ENCODE measurements around the gene VLDLR.

VLDLR gene

GRCh38 chr9:2622461-2623287 is 1.1 kb downstream of the VLDLR start:
- no peak for DNase-seq (ENCODE audit: low read depth)

GRCh38 chr9:2623288-2624050 is 1.9 kb downstream of the VLDLR start:
- DNase-seq (ENCODE audit: low read depth): no peak

- DNase-seq (ENCODE audit: low read depth): no peak
These were observed 2.6 kb downstream of the VLDLR start for GRCh38 chr9:2624051-2624682.

GRCh38 chr9:2625427-2625826 is 3.8 kb downstream of the VLDLR start:
- no peak for DNase-seq (ENCODE audit: low read depth)

- no peak for DNase-seq (ENCODE audit: low read depth)
These were observed 7.3 kb downstream of the VLDLR start for GRCh38 chr9:2628919-2629318.

- no peak for DNase-seq (ENCODE audit: low read depth)
These were observed 8.6 kb downstream of the VLDLR start for GRCh38 chr9:2630158-2630557.

GRCh38 chr9:2631263-2631662 is 9.7 kb downstream of the VLDLR start:
- DNase-seq (ENCODE audit: low read depth): no peak

- DNase-seq (ENCODE audit: low read depth): no peak
These were observed 12.6 kb downstream of the VLDLR start for GRCh38 chr9:2634153-2634552.

GRCh38 chr9:2634818-2635217 is 13.2 kb downstream of the VLDLR start:
- DNase-seq (ENCODE audit: low read depth): no peak

- no peak for DNase-seq (ENCODE audit: low read depth)
These were observed 14.3 kb downstream of the VLDLR start for GRCh38 chr9:2635922-2636321.

GRCh38 chr9:2637390-2637789 is 15.8 kb downstream of the VLDLR start:
- no peak for DNase-seq (ENCODE audit: low read depth)

GRCh38 chr9:2638871-2639673 is 17.5 kb downstream of the VLDLR start:
- no peak for DNase-seq (ENCODE audit: low read depth)

GRCh38 chr9:2639786-2640185 is 18.2 kb downstream of the VLDLR start:
- DNase-seq (ENCODE audit: low read depth): no peak

GRCh38 chr9:2640570-2640969 is 19.0 kb downstream of the VLDLR start:
- no peak for DNase-seq (ENCODE audit: low read depth)

GRCh38 chr9:2641033-2641432 is 19.4 kb downstream of the VLDLR start:
- DNase-seq (ENCODE audit: low read depth): no peak

- DNase-seq (ENCODE audit: low read depth): no peak
These were observed 20.5 kb downstream of the VLDLR start for GRCh38 chr9:2642068-2642467.

GRCh38 chr9:2645569-2645968 is 24.0 kb downstream of the VLDLR start:
- DNase-seq (ENCODE audit: low read depth): no peak

GRCh38 chr9:2655411-2655901 is 33.9 kb downstream of the VLDLR start:
- no peak for DNase-seq (ENCODE audit: low read depth)

- no peak for DNase-seq (ENCODE audit: low read depth)
These were observed 35.8 kb downstream of the VLDLR start for GRCh38 chr9:2657427-2657826.

- DNase-seq (ENCODE audit: low read depth): no peak
These were observed 40.9 kb downstream of the VLDLR start for GRCh38 chr9:2662496-2662895.

GRCh38 chr9:2663461-2664173 is 42.0 kb downstream of the VLDLR start:
- no peak for DNase-seq (ENCODE audit: low read depth)

All from stimulated activated CD8-positive, alpha-beta memory T cell treated with anti-CD3 and anti-CD28 coated beads, Interleukin-15, amount 100 ng/mL, for 1 hour (primary cell).